Eye (tissue), 1 donor: Measurements from ENCODE around the gene TGOLN2.
"Not testable (repeated sequence)": the region's sequence is repeated elsewhere in the genome, so short reads cannot be mapped to it uniquely, and the experiment has no call there.

ENCODE experiments used
- DNase-seq: peaks from one replicate; pipeline ENCODE4 v3.0.0-alpha.2; 2015

TGOLN2 gene

GRCh38 chr2:85334928-85335327 lies 7.1 kb upstream of the TGOLN2 start:
- DNase-seq = no peak

- DNase-seq = not testable (repeated sequence)
These were observed 6.1 kb upstream of the TGOLN2 start for GRCh38 chr2:85333877-85334276.

- no peak for DNase-seq
These were observed 3.2 kb upstream of the TGOLN2 start for GRCh38 chr2:85330839-85331636.

DNA sequence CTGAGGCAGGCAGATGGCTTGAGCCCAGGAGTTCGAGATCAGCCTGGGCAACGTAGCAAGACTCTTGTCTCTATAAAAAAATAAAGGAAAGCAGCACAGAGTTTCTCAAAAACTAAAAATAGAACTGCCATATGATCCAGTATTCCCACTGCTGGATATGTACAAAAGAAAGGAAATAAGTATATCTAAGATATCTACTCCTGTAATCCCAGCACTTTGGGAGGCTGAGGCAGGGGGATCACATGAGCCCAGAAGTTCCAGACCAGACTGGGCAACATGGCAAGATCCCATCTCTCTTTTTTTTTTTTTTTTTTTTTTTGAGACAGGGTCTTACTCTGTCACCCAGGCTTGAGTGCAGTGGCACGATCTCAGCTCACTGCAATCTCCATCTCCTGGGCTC lies 1.9 kb upstream of the TGOLN2 start:
- not testable (repeated sequence) for DNase-seq

DNA sequence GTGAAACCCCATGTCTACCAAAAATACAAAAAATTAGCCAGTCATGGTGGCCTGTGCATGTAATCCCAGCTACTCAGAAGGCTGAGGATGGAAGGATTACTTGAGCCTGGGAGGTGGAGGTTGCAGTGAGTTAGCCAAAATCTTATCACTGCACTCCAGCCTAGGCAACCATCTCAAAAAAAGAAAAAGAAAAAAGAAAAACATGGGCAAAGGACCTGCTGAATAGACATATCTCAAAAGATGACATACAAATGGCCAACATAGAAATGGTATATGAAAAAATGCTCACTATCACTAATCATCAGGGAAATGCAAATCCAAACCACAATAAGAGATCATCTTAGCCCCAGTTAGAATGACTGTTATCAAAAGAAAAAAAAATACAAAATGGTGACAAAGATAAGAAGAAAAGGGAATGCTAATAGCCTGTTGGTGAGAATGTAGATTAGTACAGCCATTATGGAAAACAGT lies 1.4 kb upstream of the TGOLN2 start:
- DNase-seq = no peak

DNA sequence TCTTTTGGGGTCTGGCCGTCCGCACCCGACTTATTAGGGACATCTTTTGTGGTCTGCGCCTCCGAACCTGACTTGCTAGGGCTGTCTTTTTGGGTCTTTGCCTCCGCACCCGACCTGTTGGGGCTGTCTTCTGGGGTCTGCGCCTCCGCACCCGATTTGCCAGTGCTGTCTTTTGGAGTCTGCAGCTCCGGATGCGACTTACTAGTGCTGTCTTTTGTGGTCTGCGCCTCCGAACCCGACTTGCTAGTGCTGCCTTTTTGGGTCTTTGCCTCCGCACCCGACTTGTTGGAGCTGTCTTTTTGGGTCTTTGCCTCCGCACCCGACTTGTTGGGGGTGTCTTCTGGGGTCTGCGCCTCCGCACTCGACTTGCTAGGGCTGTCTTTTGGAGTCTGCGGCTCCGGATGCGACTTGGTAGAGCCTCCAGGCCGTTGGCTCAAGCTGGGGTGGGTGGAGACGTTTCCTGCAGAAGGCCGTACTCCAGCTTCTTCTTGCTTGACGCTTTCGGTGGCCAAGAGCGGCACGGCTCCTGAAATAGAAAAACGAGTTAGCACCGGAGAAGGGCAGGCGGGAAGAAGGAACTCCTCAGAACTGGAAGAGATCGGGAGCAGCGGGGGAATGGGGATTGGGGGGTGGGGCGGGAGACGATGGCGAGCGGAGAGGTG lies 498 bp downstream of the TGOLN2 start:
- DNase-seq = no peak

DNA sequence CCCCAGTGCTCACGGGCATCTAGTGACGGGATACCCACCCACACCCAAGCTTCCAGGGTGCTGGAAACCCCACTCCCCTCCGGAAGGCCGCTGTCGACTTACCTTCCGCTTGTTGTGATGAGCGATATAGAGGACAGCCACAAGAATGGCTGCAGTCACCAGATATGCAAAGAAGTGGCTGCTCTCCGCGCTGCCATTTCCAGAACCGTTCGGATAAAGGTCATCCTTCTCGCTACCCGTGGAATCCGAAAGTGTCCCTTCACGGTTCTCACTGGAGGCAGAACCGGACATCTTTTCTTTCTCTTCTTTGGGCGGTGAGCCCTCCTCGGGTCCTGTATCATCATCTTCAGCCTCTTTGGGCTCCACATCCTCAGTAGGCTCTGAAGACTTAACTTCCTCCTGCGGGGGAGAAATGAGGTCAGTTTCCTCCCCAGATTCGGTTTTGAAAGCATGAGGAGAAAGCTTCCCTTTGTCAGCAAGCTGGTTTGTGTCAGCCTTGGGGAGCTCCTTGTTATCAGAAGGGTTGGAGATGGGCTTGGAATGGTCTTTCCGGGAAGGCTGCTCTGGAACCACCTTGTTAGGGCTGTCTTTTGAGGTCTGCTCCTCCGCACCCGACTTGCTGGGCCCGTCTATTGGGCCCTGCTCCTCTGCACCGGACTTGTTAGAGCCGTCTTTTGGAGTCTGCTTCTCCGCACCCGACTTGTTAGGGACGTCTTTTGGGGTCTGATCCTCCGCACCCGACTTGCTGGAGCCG lies 1.2 kb downstream of the TGOLN2 start:
- no peak for DNase-seq

GRCh38 chr2:85325466-85325811 lies 2.4 kb downstream of the TGOLN2 start:
- no peak for DNase-seq

DNA sequence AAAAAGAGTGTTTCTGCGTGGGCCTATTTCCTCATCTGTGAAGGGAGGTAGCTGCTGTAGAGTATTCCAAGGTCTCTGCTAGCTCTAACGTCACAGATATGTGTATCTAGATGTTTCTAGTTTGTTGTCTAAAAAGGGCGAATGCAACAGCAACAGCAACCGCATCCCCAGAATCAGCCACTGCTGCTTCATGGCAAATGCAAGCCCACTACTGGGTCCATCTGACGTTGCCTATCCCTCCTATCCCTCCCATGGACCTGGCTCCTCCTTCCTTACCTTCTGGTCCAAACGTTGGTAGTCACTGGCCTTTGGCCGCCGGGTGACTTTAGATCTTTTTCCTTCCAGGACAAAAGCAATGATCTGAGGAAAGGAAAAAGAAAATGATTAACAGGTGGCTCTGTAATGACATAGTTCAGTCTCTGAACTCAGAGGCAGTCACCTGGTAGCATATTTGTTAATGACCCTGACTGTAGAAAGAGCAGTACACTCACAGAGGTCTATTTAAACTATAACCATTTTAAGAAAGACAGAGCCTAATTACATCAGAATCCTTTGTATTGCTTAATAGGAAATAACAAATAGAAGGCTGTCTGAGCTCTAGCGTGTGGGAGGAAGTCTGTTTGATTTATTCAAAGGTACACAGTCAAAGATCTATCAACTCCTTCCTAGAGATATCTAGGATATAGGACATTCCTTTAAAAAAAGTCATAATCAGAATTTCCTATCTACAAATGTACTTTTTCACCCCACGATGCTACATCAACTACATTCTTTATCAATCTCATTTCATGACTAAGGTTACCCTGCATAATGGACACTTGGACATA lies 2.9 kb downstream of the TGOLN2 start:
- no peak for DNase-seq

- not testable (repeated sequence) for DNase-seq
These were observed 3.8 kb downstream of the TGOLN2 start for GRCh38 chr2:85323988-85324367.

GRCh38 chr2:85323351-85323987 lies 4.3 kb downstream of the TGOLN2 start:
- no peak for DNase-seq

DNA sequence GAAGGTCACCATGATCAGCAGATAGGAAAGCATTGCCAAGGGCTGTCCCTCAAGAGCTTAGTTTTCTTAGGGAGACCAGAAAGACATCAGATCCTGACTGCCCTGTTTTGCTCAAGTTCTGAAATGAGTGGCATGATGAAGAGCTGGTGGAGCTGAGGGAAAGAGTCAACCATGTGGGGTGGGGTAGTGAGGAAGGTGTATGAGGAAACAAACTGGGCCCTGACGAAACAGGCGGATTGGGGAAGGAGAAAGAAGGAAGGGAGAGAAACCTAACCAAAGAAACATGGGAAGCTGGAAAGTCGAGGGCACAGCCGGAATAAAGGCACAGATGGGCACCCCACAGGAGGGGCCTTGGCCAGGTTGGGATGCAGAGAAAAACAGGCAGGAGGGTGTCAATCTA lies 8.0 kb downstream of the TGOLN2 start:
- no peak for DNase-seq

GRCh38 chr2:85318222-85319074 lies 9.3 kb downstream of the TGOLN2 start:
- DNase-seq = peak; percentile 31

DNA sequence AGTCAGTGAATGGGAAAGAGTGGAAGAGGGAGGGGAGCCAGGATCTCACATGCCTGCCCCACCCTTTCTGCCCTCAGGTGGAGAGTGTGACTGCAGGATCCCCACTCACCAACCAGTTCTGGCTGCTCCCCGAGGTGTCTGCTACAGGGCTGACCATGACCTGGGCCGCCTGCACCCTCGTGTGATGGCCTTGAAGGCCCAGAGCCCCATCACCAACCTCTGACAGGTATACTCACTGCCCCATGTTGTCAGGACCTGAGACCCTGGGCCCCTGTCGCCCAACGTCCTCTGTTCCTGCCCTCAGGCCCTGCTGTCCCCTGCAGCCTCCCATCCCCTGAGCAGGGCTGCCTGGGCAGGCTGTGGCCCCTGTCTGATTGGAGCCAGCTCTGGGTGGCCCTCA lies 11.9 kb downstream of the TGOLN2 start:
- DNase-seq = not testable (repeated sequence)

- no peak for DNase-seq
These were observed 12.9 kb downstream of the TGOLN2 start for GRCh38 chr2:85314884-85315242.

- no peak for DNase-seq
These were observed 15.4 kb downstream of the TGOLN2 start for GRCh38 chr2:85312404-85312803.

GRCh38 chr2:85310330-85310729 lies 17.5 kb downstream of the TGOLN2 start:
- DNase-seq = no peak

- no peak for DNase-seq
These were observed 18.0 kb downstream of the TGOLN2 start for GRCh38 chr2:85309699-85310321.

- peak; percentile 62 for DNase-seq
These were observed 18.8 kb downstream of the TGOLN2 start for GRCh38 chr2:85308896-85309555.

- DNase-seq = no peak
These were observed 19.6 kb downstream of the TGOLN2 start for GRCh38 chr2:85308201-85308600.
